ENCODE data around the gene SRRM2.

- TF ChIP-seq, protein P1, sequence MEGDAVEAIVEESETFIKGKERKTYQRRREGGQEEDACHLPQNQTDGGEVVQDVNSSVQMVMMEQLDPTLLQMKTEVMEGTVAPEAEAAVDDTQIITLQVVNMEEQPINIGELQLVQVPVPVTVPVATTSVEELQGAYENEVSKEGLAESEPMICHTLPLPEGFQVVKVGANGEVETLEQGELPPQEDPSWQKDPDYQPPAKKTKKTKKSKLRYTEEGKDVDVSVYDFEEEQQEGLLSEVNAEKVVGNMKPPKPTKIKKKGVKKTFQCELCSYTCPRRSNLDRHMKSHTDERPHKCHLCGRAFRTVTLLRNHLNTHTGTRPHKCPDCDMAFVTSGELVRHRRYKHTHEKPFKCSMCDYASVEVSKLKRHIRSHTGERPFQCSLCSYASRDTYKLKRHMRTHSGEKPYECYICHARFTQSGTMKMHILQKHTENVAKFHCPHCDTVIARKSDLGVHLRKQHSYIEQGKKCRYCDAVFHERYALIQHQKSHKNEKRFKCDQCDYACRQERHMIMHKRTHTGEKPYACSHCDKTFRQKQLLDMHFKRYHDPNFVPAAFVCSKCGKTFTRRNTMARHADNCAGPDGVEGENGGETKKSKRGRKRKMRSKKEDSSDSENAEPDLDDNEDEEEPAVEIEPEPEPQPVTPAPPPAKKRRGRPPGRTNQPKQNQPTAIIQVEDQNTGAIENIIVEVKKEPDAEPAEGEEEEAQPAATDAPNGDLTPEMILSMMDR (IDR thresholded peaks at IDR 0.05) = no peak
- TF ChIP-seq ZFX (IDR thresholded peaks at IDR 0.05; ENCODE audit: borderline replicate concordance) = no peak
These were observed 26.9 kb downstream of the SRRM2 start for GRCh38 chr16:2779151-2779920.
